SJCRH30 (cell line): Measurements from ENCODE around the gene NR5A2. TPM values are rescaled to one million over a fixed set of nuclear protein-coding genes. Genes with fewer than 3 reads are reported as not detected.

Source experiments
- DNase-seq, 2 experiments: peaks; one replicate each; pipeline ENCODE4 v3.0.0-alpha.2; 2015 to 2020
- H3K27ac ChIP-seq: fragments of 250-450 bp; sonication (Bioruptor Pico); 2 replicates; pipeline ENCODE4 v1.5.1; 2020; ENCODE audit warnings: mild to moderate bottlenecking, moderate library complexity
- H3K27me3 ChIP-seq: fragments of 250-450 bp; sonication (Bioruptor Pico); 2 replicates; pipeline ENCODE4 v1.5.1; 2020; ENCODE audit warnings: mild to moderate bottlenecking, moderate library complexity
- H3K36me3 ChIP-seq: fragments of 250-450 bp; sonication (Bioruptor Pico); 2 replicates; pipeline ENCODE4 v1.5.1; 2020; ENCODE audit warnings: mild to moderate bottlenecking, moderate library complexity
- H3K4me1 ChIP-seq: fragments of 250-450 bp; sonication (Bioruptor Pico); 2 replicates; pipeline ENCODE4 v1.5.1; 2020; ENCODE audit warnings: mild to moderate bottlenecking, moderate library complexity
- H3K4me3 ChIP-seq: fragments of 250-450 bp; sonication (Bioruptor Pico); 2 replicates; pipeline ENCODE4 v1.5.1; 2020; ENCODE audit warnings: mild to moderate bottlenecking, moderate library complexity
- H3K9me3 ChIP-seq: fragments of 250-450 bp; sonication (Bioruptor Pico); replicated peaks from 2 replicates; pipeline ENCODE4 v1.5.1; 2020; ENCODE audit warnings: mild to moderate bottlenecking, moderate library complexity
- total RNA-seq: library from RNA; depleted of rRNA; stranded (reverse); fragments of >200 nt; shearing (Covaris generic); gene quantifications from 2 replicates; pipeline ENCODE4 v1.2.3, GENCODE V29; 2014; rRNA removed

Gene NR5A2
- 0.84 and 1.0 TPM in 2 replicates for total RNA-seq

- Histone ChIP-seq H3K9me3 (no peaks in the 10 kb centered on the region), H3K27me3 (no peaks in the 10 kb centered on the region), H3K4me3 (no peak within 1 kb of the TSS; the same call in 1 of the 2 replicates), H3K4me1 (no peaks in the 10 kb centered on the region), H3K36me3 (no peaks in the 10 kb centered on the region), H3K27ac (no peak within 1 kb of the TSS)
- no peak for DNase-seq
These were observed at the start of gene NR5A2 for GRCh38 chr1:200027264-200027823. Gene NR5A2 (plus strand): TSS chr1:200027710. CDS start chr1:200027848, 138 bp downstream.

GRCh38 chr1:199978408-199978940 lies 49.0 kb upstream of the NR5A2 start:
- DNase-seq, result no peak
- no peaks in the 10 kb centered on the region for H3K9me3 ChIP-seq

DNA sequence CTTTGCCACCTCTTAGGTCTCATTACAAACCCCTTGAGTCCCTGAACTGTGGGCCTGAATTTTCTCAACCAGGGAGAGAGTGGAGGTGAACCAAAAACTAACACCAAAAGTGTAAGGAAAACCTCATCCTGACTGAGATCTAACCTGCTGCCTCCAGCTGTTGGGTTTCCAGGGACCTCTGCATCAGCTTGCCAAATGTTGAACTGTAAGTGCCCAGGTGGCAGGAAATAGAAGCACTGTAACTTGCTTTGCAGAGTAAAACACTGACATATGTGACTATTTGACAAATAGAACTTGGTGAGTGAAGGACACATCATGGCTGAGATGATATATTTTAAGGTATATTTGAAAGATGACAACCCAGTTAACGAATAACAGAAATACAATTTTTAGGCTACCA lies 48.4 kb upstream of the NR5A2 start:
- no peak for DNase-seq
- no peaks in the 10 kb centered on the region for H3K4me1 ChIP-seq

More at GRCh38 chr1:199978408-199978940, 49.0 kb upstream of the NR5A2 start:
- H3K4me1 ChIP-seq, result no peaks in the 10 kb centered on the region
- H3K36me3 ChIP-seq, result no peaks in the 10 kb centered on the region
- no peak overlapping the region for H3K4me3 ChIP-seq
- no peaks in the 10 kb centered on the region for H3K27me3 ChIP-seq
- no peak overlapping the region for H3K27ac ChIP-seq

DNA sequence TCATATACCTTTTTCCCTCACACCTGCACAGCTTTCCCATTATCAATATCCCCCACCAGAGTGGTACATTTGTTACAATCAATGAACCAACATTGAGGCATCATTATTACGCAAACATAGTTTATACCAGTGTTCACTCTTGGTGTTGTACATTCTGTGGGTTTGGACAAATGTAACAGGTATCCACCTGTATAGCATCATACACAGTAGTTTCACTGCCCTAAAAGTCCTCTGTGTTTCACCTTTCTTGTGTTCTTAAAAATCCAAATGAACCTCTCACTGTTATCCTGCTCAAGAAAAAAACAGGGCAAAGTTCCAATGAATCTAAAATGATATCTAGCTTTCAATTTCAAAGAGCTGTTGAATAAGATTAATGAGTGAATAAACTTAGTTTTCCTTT lies 45.9 kb upstream of the NR5A2 start:
- Histone ChIP-seq H3K9me3 (no peaks in the 10 kb centered on the region), H3K4me1 (no peaks in the 10 kb centered on the region), H3K27ac (no peak overlapping the region), H3K27me3 (no peaks in the 10 kb centered on the region), H3K4me3 (no peak overlapping the region), H3K36me3 (no peaks in the 10 kb centered on the region)
- no peak for DNase-seq

More for the DNA sequence above, 48.4 kb upstream of the NR5A2 start:
- no peak overlapping the region for H3K4me3 ChIP-seq
- H3K9me3 ChIP-seq, result no peaks in the 10 kb centered on the region
- H3K36me3 ChIP-seq, result no peaks in the 10 kb centered on the region
- no peaks in the 10 kb centered on the region for H3K27me3 ChIP-seq
- no peak overlapping the region for H3K27ac ChIP-seq

- H3K9me3 ChIP-seq, result no peaks in the 10 kb centered on the region
These were observed 44.9 kb upstream of the NR5A2 start for GRCh38 chr1:199982606-199983005.

DNA sequence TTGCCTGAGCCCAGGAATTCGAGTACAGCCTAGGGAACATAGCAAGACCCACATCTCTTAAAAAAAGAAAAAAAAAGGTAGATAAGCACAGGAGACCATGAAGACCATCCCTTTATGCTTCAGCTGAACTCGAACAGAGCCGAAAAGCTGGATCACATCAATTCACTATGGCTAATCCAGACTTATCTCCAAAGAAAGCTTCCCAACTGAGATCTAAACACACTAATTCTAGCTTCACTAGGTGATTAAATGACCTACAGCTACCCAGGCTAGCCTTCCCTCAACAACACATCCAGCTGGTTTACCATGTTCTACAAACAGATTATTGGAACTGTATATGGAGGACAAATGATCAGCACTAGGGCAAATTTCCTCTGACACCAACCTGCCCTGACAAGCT lies 44.0 kb upstream of the NR5A2 start:
- Histone ChIP-seq H3K27ac (no peak overlapping the region), H3K4me3 (no peak overlapping the region), H3K9me3 (no peaks in the 10 kb centered on the region), H3K36me3 (no peaks in the 10 kb centered on the region), H3K27me3 (no peaks in the 10 kb centered on the region), H3K4me1 (no peaks in the 10 kb centered on the region)
- DNase-seq, result no peak

More at GRCh38 chr1:199982606-199983005, 44.9 kb upstream of the NR5A2 start:
- Histone ChIP-seq H3K36me3 (no peaks in the 10 kb centered on the region), H3K4me1 (no peaks in the 10 kb centered on the region), H3K4me3 (no peak overlapping the region), H3K27ac (no peak overlapping the region), H3K27me3 (no peaks in the 10 kb centered on the region)
- no peak for DNase-seq

DNA sequence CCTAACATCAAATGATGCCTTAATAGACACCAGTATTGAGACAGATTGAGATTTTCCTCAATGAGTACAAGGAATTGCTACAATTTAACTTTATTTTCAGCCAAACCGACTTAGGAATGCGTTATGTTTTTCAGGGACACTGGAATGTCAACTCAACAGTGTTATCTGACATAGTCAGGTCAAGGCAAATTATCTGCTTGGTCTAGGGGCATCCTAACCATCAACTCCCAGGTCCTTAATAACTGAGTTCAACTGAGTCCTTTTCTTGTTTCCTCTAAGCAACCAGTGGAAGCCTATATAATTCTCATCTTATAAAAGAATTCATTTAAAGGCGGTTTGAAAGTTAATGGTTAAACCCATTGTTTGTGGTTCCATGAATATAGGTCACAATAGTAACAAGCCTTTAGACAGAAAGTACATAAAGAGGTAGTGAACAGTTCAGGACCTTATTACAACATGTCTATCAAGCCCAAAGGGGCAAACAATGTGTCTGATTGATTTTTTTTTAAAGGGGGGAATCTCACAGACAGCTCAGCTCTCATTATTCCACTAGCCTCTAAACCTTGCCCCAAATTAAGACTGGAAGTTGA lies 32.3 kb upstream of the NR5A2 start:
- H3K27me3 ChIP-seq, result no peaks in the 10 kb centered on the region
- no peaks in the 10 kb centered on the region for H3K4me1 ChIP-seq
- DNase-seq, result no peak
- H3K9me3 ChIP-seq, result no peaks in the 10 kb centered on the region
- H3K4me3 ChIP-seq, result no peak overlapping the region
- H3K36me3 ChIP-seq, result no peaks in the 10 kb centered on the region
- H3K27ac ChIP-seq, result no peak overlapping the region

DNA sequence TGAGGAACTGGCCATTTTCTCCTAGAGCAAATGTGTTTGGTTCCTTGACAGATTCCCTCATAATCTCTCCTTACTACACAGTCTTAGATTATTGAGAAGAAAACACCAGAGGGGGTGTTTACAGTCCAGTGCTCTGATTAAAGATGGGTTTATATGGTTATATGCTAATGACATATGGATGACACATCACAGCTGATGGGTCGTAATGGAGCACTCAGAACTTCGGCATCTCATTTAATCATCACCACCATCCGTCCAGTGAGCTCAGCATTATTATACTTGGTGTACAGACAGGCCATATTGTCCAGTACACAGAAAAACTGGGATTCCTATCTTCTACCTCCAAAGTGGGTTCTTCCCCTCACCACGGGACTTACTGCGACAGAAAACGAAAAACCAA lies 22.3 kb upstream of the NR5A2 start:
- Histone ChIP-seq H3K4me3 (no peak overlapping the region), H3K27ac (no peak overlapping the region), H3K36me3 (no peaks in the 10 kb centered on the region), H3K27me3 (no peaks in the 10 kb centered on the region), H3K9me3 (no peaks in the 10 kb centered on the region), H3K4me1 (no peaks in the 10 kb centered on the region)
- DNase-seq, result no peak

DNA sequence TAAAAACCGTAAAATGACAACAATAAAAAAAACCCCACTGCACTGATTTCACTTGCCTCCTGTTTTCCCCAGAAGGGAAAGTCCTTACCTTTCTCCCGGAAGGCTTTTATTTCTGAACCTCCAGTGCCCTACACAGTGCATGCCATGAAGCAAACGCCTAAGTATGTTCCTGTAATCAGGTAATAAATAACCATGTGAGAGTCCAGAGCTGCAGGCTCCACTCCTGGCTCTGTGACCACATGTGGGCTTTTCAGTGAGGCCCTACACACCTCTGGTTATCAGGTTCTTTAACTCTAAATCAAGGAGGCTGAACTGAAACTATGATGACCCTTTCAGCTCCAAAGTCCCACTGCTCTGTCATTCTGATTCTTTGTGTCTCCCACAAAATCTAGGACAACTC lies 20.8 kb upstream of the NR5A2 start:
- Histone ChIP-seq H3K4me1 (no peaks in the 10 kb centered on the region), H3K27me3 (no peaks in the 10 kb centered on the region), H3K9me3 (no peaks in the 10 kb centered on the region), H3K27ac (no peak overlapping the region), H3K36me3 (no peaks in the 10 kb centered on the region), H3K4me3 (no peak overlapping the region)
- DNase-seq, result no peak

DNA sequence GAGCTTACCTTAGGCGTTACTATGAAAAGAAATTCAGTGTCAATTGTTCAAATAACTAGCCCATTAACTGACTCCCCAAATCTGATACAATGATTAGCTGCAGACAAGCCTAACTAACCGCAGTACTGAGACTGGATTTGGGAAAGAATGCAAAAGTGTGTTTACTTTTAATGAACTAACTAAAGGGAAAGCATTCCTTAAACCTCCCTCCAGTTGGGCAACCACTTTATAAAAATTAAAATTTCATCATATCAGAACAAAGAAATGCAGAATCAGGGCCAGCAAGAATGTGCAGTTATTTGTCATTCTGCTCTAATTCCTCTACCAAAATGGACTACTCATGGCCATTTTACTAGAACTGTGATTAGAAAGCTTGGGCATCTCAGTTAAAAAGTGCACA lies 11.7 kb upstream of the NR5A2 start:
- H3K27ac ChIP-seq, result no peak overlapping the region
- H3K27me3 ChIP-seq, result no peaks in the 10 kb centered on the region
- DNase-seq, result no peak
- no peaks in the 10 kb centered on the region for H3K4me1 ChIP-seq
- H3K9me3 ChIP-seq, result no peaks in the 10 kb centered on the region
- H3K4me3 ChIP-seq, result no peak overlapping the region
- H3K36me3 ChIP-seq, result no peaks in the 10 kb centered on the region

DNA sequence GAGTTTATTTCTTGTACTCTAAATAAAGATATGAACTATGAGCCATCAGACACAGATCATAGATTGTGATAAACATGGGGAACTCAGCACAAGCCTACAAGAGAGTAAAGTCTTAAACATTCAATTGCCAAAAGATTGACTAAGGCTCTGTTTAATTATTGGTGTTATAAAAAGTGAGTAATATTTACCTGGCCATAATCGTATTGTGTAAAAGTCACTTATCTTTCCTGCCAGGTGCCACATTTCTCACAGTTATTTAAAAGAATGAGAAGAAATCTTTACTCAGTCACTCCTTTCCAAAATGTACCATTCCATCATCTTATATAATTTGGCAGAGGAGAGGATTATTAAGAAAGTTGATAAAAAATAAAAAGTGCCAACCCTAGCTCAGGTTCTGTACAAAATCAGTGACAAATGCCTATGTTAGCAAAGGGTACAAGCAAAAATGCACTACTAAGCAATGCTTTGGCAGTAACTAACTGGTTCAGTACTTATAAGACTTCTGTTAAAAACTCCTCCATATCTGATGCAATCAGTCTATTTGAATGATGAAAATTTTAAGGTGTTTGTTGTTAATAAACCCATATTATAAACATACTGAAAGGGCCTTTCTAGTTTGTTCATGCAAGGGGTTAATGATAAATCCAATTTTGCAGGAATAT lies 5.8 kb upstream of the NR5A2 start:
- no peaks in the 10 kb centered on the region for H3K27me3 ChIP-seq
- H3K9me3 ChIP-seq, result no peaks in the 10 kb centered on the region
- H3K27ac ChIP-seq, result no peak overlapping the region
- H3K4me3 ChIP-seq, result no peak overlapping the region
- no peak for DNase-seq
- no peaks in the 10 kb centered on the region for H3K36me3 ChIP-seq
- H3K4me1 ChIP-seq, result no peaks in the 10 kb centered on the region

GRCh38 chr1:200022239-200022804 lies 5.2 kb upstream of the NR5A2 start:
- no peaks in the 10 kb centered on the region for H3K9me3 ChIP-seq
- H3K27ac ChIP-seq, result no peak overlapping the region
- no peaks in the 10 kb centered on the region for H3K36me3 ChIP-seq
- H3K27me3 ChIP-seq, result no peaks in the 10 kb centered on the region
- H3K4me1 ChIP-seq, result no peaks in the 10 kb centered on the region
- H3K4me3 ChIP-seq, result no peak overlapping the region
- no peak for DNase-seq

DNA sequence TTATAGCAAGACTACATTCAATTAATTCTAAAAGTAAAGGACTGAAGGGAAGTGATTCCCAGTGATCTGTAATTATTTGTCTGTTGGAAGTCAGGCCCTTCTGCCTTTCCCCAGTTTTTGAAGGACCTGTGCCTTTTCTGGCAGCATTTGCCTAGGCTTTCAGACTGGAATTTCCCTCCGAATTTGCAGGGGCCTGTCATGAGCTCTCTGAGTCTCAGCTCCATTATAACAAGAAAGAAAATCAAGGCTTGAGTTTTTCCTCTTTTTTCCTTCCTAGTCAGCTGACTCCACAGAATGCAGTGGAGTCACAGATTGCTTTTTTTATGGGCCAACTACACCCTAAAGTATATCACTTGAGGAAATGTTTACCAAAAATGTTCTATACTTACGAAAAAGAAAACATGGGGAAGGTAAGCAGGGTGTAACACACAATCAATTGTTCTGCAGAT lies 1.1 kb downstream of the NR5A2 start:
- Histone ChIP-seq H3K36me3 (no peaks in the 10 kb centered on the region), H3K4me3 (peak overlapping the region; percentile 52), H3K27ac (no peak overlapping the region), H3K27me3 (no peaks in the 10 kb centered on the region), H3K4me1 (no peaks in the 10 kb centered on the region), H3K9me3 (no peaks in the 10 kb centered on the region)
- DNase-seq, result peak in 1 of 2 experiments; percentile 26

DNA sequence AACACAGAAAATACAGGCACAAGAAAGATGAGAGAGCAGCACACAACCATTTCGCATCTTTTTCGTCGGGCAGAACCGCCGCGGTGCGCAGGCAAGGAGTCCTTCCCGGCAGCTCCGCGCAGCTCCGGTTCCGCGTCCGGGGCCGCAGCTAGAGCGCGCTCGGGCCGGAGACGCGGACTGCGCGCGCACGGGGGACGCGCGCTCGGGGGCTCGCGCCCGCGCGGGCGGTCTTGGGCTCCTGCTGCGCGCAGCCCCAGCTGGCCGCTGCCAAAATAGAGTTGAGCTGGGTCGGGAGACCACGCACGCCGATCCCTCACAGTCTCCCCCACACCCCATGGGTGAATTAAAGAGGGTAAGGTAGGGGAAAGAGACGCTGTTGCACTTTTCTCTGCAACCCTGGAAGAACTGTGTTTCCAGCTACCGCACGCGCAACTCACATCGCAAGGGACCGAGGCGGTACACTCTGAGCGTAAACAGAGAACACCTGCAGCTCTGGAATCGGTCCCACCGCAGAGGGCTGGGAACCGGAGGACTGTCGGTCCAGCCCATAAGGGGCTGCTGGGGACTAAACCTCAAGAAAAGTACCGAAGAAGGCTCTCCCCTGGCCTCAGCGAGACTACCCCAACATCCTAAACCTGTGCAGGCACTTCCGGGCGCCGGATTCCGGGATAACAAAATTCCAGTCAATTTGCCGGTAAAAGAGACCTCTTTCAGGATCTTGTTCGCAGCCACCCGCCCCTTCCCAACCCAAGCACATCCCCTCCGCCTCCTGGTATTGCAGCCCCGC lies 1.7 kb downstream of the NR5A2 start:
- H3K4me1 ChIP-seq, result no peaks in the 10 kb centered on the region
- no peaks in the 10 kb centered on the region for H3K27me3 ChIP-seq

More for the DNA sequence above, 1.7 kb downstream of the NR5A2 start:
- DNase-seq, result peak; percentile 14 to 31
- Histone ChIP-seq H3K4me3 (peak overlapping the region; percentile 52), H3K9me3 (no peaks in the 10 kb centered on the region), H3K36me3 (no peaks in the 10 kb centered on the region), H3K27ac (no peak overlapping the region)
